Thoracic aorta (tissue), 2 donors: ENCODE results near the gene CBL. TPM values are rescaled to one million over a fixed set of nuclear protein-coding genes. Genes with fewer than 3 reads are reported as not detected.

Experiments
- ATAC-seq: fragments of 150-250 bp; one replicate; pipeline ENCODE4 v1.8.0; 2017; ENCODE audit warnings: low read depth; ENCODE audit not compliant: insufficient number of reproducible peaks, low FRiP score
- DNase-seq: peaks from one replicate; pipeline ENCODE4 v3.0.0-alpha.2; 2020; ENCODE audit warnings: low spot score
- H3K27ac ChIP-seq, 2 donors: fragments of 200-600 bp; sonication (generic); 1 replicate in 1 of 2; 2 replicates in 1 of 2; pipeline ENCODE4 v1.5.1; 2016; ENCODE audit warnings: mild to moderate bottlenecking in 2 of 2, moderate library complexity in 2 of 2
- H3K27me3 ChIP-seq: fragments of 200-600 bp; sonication (generic); replicated peaks from 2 replicates; pipeline ENCODE4 v1.6.0; 2016; ENCODE audit warnings: mild to moderate bottlenecking; ENCODE audit not compliant: insufficient read depth
- H3K36me3 ChIP-seq: fragments of 200-600 bp; sonication (generic); one replicate; pipeline ENCODE4 v1.5.1; 2016
- H3K4me1 ChIP-seq, 2 donors: fragments of 200-600 bp; sonication (generic); 1 replicate in 1 of 2; 2 replicates in 1 of 2; pipeline versions ENCODE4 v1.5.1 to v1.6.0; 2016; ENCODE audit warnings: low read depth in 2 of 2, mild to moderate bottlenecking in 1 of 2; ENCODE audit not compliant: control insufficient read depth in 1 of 2
- H3K4me3 ChIP-seq: fragments of 200-600 bp; sonication (generic); 2 replicates; pipeline ENCODE4 v1.5.1; 2016; ENCODE audit warnings: mild to moderate bottlenecking
- H3K9me3 ChIP-seq: fragments of 200-600 bp; sonication (generic); 2 replicates; pipeline ENCODE4 v1.5.1; 2016
- CTCF ChIP-seq: fragments of 200-600 bp; sonication (generic); IDR thresholded peaks from one replicate; pipeline ENCODE4 v1.5.1; 2019; ENCODE audit warnings: antibody characterized with exemption
- total RNA-seq, 2 donors: library from RNA; depleted of rRNA; stranded (reverse); fragments of >200 nt; gene quantifications; one replicate each; pipeline versions ENCODE4 v1.1.0 to v1.2.3, GENCODE V29; 2016

The CBL gene
- total RNA-seq, 2 donors from 2014 or later, result 21.0 to 23.2 TPM

- TF ChIP-seq CTCF, result no peak
- Histone ChIP-seq H3K36me3 (no peaks in the 10 kb centered on the region), H3K4me1 (peaks cover 0 to 10% of the 10 kb centered on the region in 2 donors), H3K9me3 (no peaks in the 10 kb centered on the region), H3K27ac (no peak overlapping the region), H3K4me3 (no peak overlapping the region), H3K27me3 (no peaks in the 10 kb centered on the region)
- no peak for ATAC-seq
- no peak for DNase-seq
Observed at GRCh38 chr11:119248750-119249670, 42.9 kb downstream of the CBL start.

GRCh38 chr11:119249671-119250010 lies 43.5 kb downstream of the CBL start:
- Histone ChIP-seq H3K27me3 (no peaks in the 10 kb centered on the region), H3K27ac (no peak overlapping the region), H3K4me1 (peaks cover 0 to 10% of the 10 kb centered on the region in 2 donors), H3K4me3 (no peak overlapping the region), H3K9me3 (no peaks in the 10 kb centered on the region), H3K36me3 (no peaks in the 10 kb centered on the region)
- no peak for TF ChIP-seq CTCF
- no peak for ATAC-seq
- no peak for DNase-seq

GRCh38 chr11:119251114-119251513 lies 45.0 kb downstream of the CBL start:
- Histone ChIP-seq H3K9me3 (no peaks in the 10 kb centered on the region), H3K4me1 (peaks cover 0 to 10% of the 10 kb centered on the region in 2 donors), H3K4me3 (no peak overlapping the region), H3K27me3 (no peaks in the 10 kb centered on the region), H3K36me3 (no peaks in the 10 kb centered on the region), H3K27ac (no peak overlapping the region)
- no peak for TF ChIP-seq CTCF
- no peak for DNase-seq
- ATAC-seq, result no peak

- H3K4me1 ChIP-seq, result peaks cover 0 to 10% of the 10 kb centered on the region in 2 donors
- no peak overlapping the region for H3K27ac ChIP-seq
- ATAC-seq, result no peak
- no peaks in the 10 kb centered on the region for H3K9me3 ChIP-seq
- H3K4me3 ChIP-seq, result no peak overlapping the region
- no peak for DNase-seq
- H3K36me3 ChIP-seq, result no peaks in the 10 kb centered on the region
- TF ChIP-seq CTCF, result no peak
- no peaks in the 10 kb centered on the region for H3K27me3 ChIP-seq
Observed at GRCh38 chr11:119254239-119254638, 48.1 kb downstream of the CBL start.

- ATAC-seq (no peak), DNase-seq (no peak)
- TF ChIP-seq CTCF, result no peak
- H3K4me3 ChIP-seq, result no peak overlapping the region
- no peak overlapping the region for H3K27ac ChIP-seq
- peaks cover 11 to 14% of the 10 kb centered on the region in 2 donors for H3K4me1 ChIP-seq
- no peaks in the 10 kb centered on the region for H3K9me3 ChIP-seq
- no peaks in the 10 kb centered on the region for H3K27me3 ChIP-seq
- no peaks in the 10 kb centered on the region for H3K36me3 ChIP-seq
Observed at GRCh38 chr11:119258180-119258579, 52.0 kb downstream of the CBL start.
